ENCODE results near the gene SEMA5B. TPM values are rescaled to one million over a fixed set of nuclear protein-coding genes. Genes with fewer than 3 reads are reported as not detected.
A peak's percentile ranks its signal among the peaks of the same experiment; 100 is the strongest.

Gene SEMA5B
- total and polyA plus RNA-seq, 2 donors (not counting 1 experiment from before 2014, with no cell fraction given), result not detected

GRCh38 chr3:122875547-122876127 is 151.9 kb downstream of the SEMA5B start:
- no peaks in the 10 kb centered on the region for H3K27me3 Mint-ChIP-seq
- Histone ChIP-seq H4K20me1 (ENCODE audit: control insufficient read depth, insufficient read depth, low read length, poor library complexity, severe bottlenecking) (no peaks in the 10 kb centered on the region), H2AFZ (ENCODE audit: insufficient read depth, low read depth, low read length, poor library complexity, severe bottlenecking) (no peak overlapping the region), H3K4me1 (ENCODE audit: control insufficient read depth in 2 of 2, insufficient read depth in 2 of 2, low read length in 2 of 2) (peaks cover 8 to 14% of the 10 kb centered on the region in 2 donors), H3K36me3 (replicated peaks in 1 of 2; ENCODE audit: control extremely low read depth in 1 of 2, control insufficient read depth in 1 of 2, extremely low read depth in 1 of 2, insufficient read depth in 2 of 2, low read length in 1 of 2) (peaks cover 0 to 6% of the 10 kb centered on the region in 2 experiments), H3K9me3 (ENCODE audit: control extremely low read depth in 1 of 3, control insufficient read depth in 2 of 3, insufficient read depth in 1 of 3, low read length in 2 of 3) (peaks cover 0 to 5% (median 0%) of the 10 kb centered on the region in 3 donors), H3K27me3 (replicated peaks in 1 of 4; ENCODE audit: control extremely low read depth in 1 of 4, control insufficient read depth in 3 of 4, insufficient read depth in 4 of 4, low read length in 3 of 4) (no peaks in the 10 kb centered on the region), H3K4me3 (ENCODE audit: control extremely low read depth in 1 of 5, extremely low read depth in 1 of 5, insufficient read depth in 1 of 5, low read depth in 2 of 5, low read length in 4 of 5) (no peak overlapping the region), H3K27ac (ENCODE audit: low read length in 2 of 2) (no peak overlapping the region), H3K4me2 (replicated peaks; ENCODE audit: low read depth, low read length, poor library complexity, severe bottlenecking) (no peak overlapping the region), H3K79me2 (ENCODE audit: control insufficient read depth, insufficient read depth, low read length) (no peaks in the 10 kb centered on the region), H3K9ac (ENCODE audit: low read length) (no peak overlapping the region)
- intact Hi-C loops (cut with micrococcal nuclease), result no loop called here
- no peaks in the 10 kb centered on the region for H3K9me3 Mint-ChIP-seq (ENCODE audit: insufficient read depth)
- H3K27ac Mint-ChIP-seq, result no peak overlapping the region
- ChIA-PET POLR2A (no interaction called here), CTCF (interaction anchor here (0.9 kb wide), 1 partner anchor 9 kb away, joined by 3 read pairs; no protein-coding TSS in a partner anchor)
- TF ChIP-seq EZH2 (IDR thresholded peaks at IDR 0.05; ENCODE audit: borderline replicate concordance, insufficient read depth, low read depth, low read length, poor library complexity, severe bottlenecking) (no peak), CTCF (IDR thresholded peaks at IDR 0.05) (no peak)
- DNase-seq (peak; percentile 11), ATAC-seq (ENCODE audit: low read depth) (no peak)
- H3K4me1 Mint-ChIP-seq, result peaks cover 15% of the 10 kb centered on the region
- no peak overlapping the region for H3K4me3 Mint-ChIP-seq

GRCh38 chr3:122873741-122874515 is 153.6 kb downstream of the SEMA5B start:
- no peaks in the 10 kb centered on the region for H4K20me1 ChIP-seq (ENCODE audit: control insufficient read depth, insufficient read depth, low read length, poor library complexity, severe bottlenecking)
- H2AFZ ChIP-seq (ENCODE audit: insufficient read depth, low read depth, low read length, poor library complexity, severe bottlenecking), result no peak overlapping the region
- no peak overlapping the region for H3K9ac ChIP-seq (ENCODE audit: low read length)
- DNase-seq, result no peak
- 77% methylated on average over 4 of the region's 9 CpGs for WGBS (ENCODE audit: insufficient coverage)
- no peak overlapping the region for H3K4me2 ChIP-seq (replicated peaks; ENCODE audit: low read depth, low read length, poor library complexity, severe bottlenecking)
- H3K79me2 ChIP-seq (ENCODE audit: control insufficient read depth, insufficient read depth, low read length), result no peaks in the 10 kb centered on the region
- Mint-ChIP-seq H3K27ac (no peak overlapping the region), H3K4me1 (peaks cover 15% of the 10 kb centered on the region), H3K9me3 (ENCODE audit: insufficient read depth) (no peaks in the 10 kb centered on the region), H3K4me3 (no peak overlapping the region), H3K27me3 (no peaks in the 10 kb centered on the region)
- H3K27ac ChIP-seq (ENCODE audit: low read length in 2 of 2), result no peak overlapping the region
- no peak overlapping the region for H3K4me3 ChIP-seq (ENCODE audit: control extremely low read depth in 1 of 5, extremely low read depth in 1 of 5, insufficient read depth in 1 of 5, low read depth in 2 of 5, low read length in 4 of 5)
- intact Hi-C loops (cut with micrococcal nuclease), result no loop called here
- ChIA-PET POLR2A (no interaction called here), CTCF (no interaction called here)
- peaks cover 0 to under 1% of the 10 kb centered on the region in 2 experiments for H3K36me3 ChIP-seq (replicated peaks in 1 of 2; ENCODE audit: control extremely low read depth in 1 of 2, control insufficient read depth in 1 of 2, extremely low read depth in 1 of 2, insufficient read depth in 2 of 2, low read length in 1 of 2)
- H3K4me1 ChIP-seq (ENCODE audit: control insufficient read depth in 2 of 2, insufficient read depth in 2 of 2, low read length in 2 of 2), result peaks cover 8 to 14% of the 10 kb centered on the region in 2 donors
- no peaks in the 10 kb centered on the region for H3K27me3 ChIP-seq (replicated peaks in 1 of 4; ENCODE audit: control extremely low read depth in 1 of 4, control insufficient read depth in 3 of 4, insufficient read depth in 4 of 4, low read length in 3 of 4)
- no peak for TF ChIP-seq CTCF (IDR thresholded peaks at IDR 0.05)
- TF ChIP-seq EZH2 (IDR thresholded peaks at IDR 0.05; ENCODE audit: borderline replicate concordance, insufficient read depth, low read depth, low read length, poor library complexity, severe bottlenecking), result no peak
- ATAC-seq (ENCODE audit: low read depth), result no peak
- peaks cover 0 to 5% (median 0%) of the 10 kb centered on the region in 3 donors for H3K9me3 ChIP-seq (ENCODE audit: control extremely low read depth in 1 of 3, control insufficient read depth in 2 of 3, insufficient read depth in 1 of 3, low read length in 2 of 3)
